ENCODE measurements around the gene SENP3. TPM values are rescaled to one million over a fixed set of nuclear protein-coding genes. Genes with fewer than 3 reads are reported as not detected.

The SENP3 gene
- total RNA-seq, 1 experiment from 2014 or later = 113 TPM

GRCh38 chr17:7606280-7606679, 44.6 kb downstream of the SENP3 start:
- intact Hi-C loops (cut with micrococcal nuclease; ENCODE audit: unreplicated experiment) = no loop called here
- ChIA-PET CTCF (no interaction called here), POLR2A (ENCODE audit: low non-redundant PET) (no interaction called here)
- Histone ChIP-seq H3K27ac (ENCODE audit: low read depth, low read length, poor library complexity, severe bottlenecking) (no peak overlapping the region), H3K4me1 (ENCODE audit: insufficient read depth, low read length, poor library complexity, severe bottlenecking) (no peaks in the 10 kb centered on the region), H3K9me3 (ENCODE audit: low read depth, low read length, poor library complexity, severe bottlenecking) (no peaks in the 10 kb centered on the region), H3K4me3 (ENCODE audit: low read depth, low read length, poor library complexity, severe bottlenecking) (no peak overlapping the region), H3K36me3 (ENCODE audit: insufficient read depth, low read length, poor library complexity, severe bottlenecking) (peaks cover 59% of the 10 kb centered on the region), H3K27me3 (replicated peaks; ENCODE audit: insufficient read depth, low read depth, low read length, poor library complexity) (no peaks in the 10 kb centered on the region)
- BruUV-seq (replicated peaks) = no TSS peak
- no peak for DNase-seq (ENCODE audit: low spot score)
- TF ChIP-seq EZH2 (IDR thresholded peaks at IDR 0.05; ENCODE audit: borderline replicate concordance, low read depth, low read length, poor library complexity, severe bottlenecking) (no peak), CTCF (conservative IDR thresholded peaks at IDR 0.05; ENCODE audit: low read depth, low read length) (no peak)

GRCh38 chr17:7610641-7611040, 48.9 kb downstream of the SENP3 start:
- Histone ChIP-seq H3K4me3 (ENCODE audit: low read depth, low read length, poor library complexity, severe bottlenecking) (no peak overlapping the region), H3K27ac (ENCODE audit: low read depth, low read length, poor library complexity, severe bottlenecking) (no peak overlapping the region), H3K27me3 (replicated peaks; ENCODE audit: insufficient read depth, low read depth, low read length, poor library complexity) (no peaks in the 10 kb centered on the region), H3K9me3 (ENCODE audit: low read depth, low read length, poor library complexity, severe bottlenecking) (no peaks in the 10 kb centered on the region), H3K36me3 (ENCODE audit: insufficient read depth, low read length, poor library complexity, severe bottlenecking) (peaks cover 19% of the 10 kb centered on the region), H3K4me1 (ENCODE audit: insufficient read depth, low read length, poor library complexity, severe bottlenecking) (peaks cover 20% of the 10 kb centered on the region)
- no peak for TF ChIP-seq EZH2 (IDR thresholded peaks at IDR 0.05; ENCODE audit: borderline replicate concordance, low read depth, low read length, poor library complexity, severe bottlenecking)
- no peak for TF ChIP-seq CTCF (conservative IDR thresholded peaks at IDR 0.05; ENCODE audit: low read depth, low read length)
- CTCF ChIA-PET = no interaction called here
- intact Hi-C loops (cut with micrococcal nuclease; ENCODE audit: unreplicated experiment) = no loop called here
- DNase-seq (ENCODE audit: low spot score) = no peak
- no TSS peak for BruUV-seq (replicated peaks)
- POLR2A ChIA-PET (ENCODE audit: low non-redundant PET) = no interaction called here

- intact Hi-C loops (cut with micrococcal nuclease; ENCODE audit: unreplicated experiment) = no loop called here
- BruUV-seq (replicated peaks) = no TSS peak
- H3K4me3 ChIP-seq (ENCODE audit: low read depth, low read length, poor library complexity, severe bottlenecking) = peak overlapping the region; percentile 92
These were observed 50.0 kb downstream of the SENP3 start for GRCh38 chr17:7611635-7612293.

More at GRCh38 chr17:7611635-7612293, 50.0 kb downstream of the SENP3 start:
- no peaks in the 10 kb centered on the region for H3K9me3 ChIP-seq (ENCODE audit: low read depth, low read length, poor library complexity, severe bottlenecking)
- no peak for DNase-seq (ENCODE audit: low spot score)
- H3K4me1 ChIP-seq (ENCODE audit: insufficient read depth, low read length, poor library complexity, severe bottlenecking) = peaks cover 20% of the 10 kb centered on the region
- TF ChIP-seq CTCF (conservative IDR thresholded peaks at IDR 0.05; ENCODE audit: low read depth, low read length) (no peak), EZH2 (IDR thresholded peaks at IDR 0.05; ENCODE audit: borderline replicate concordance, low read depth, low read length, poor library complexity, severe bottlenecking) (no peak)
- peak overlapping the region; percentile 55 for H3K27ac ChIP-seq (ENCODE audit: low read depth, low read length, poor library complexity, severe bottlenecking)
- H3K36me3 ChIP-seq (ENCODE audit: insufficient read depth, low read length, poor library complexity, severe bottlenecking) = peaks cover 11% of the 10 kb centered on the region
- POLR2A ChIA-PET (ENCODE audit: low non-redundant PET) = no interaction called here
- CTCF ChIA-PET = interaction anchor here (1.3 kb wide), 1 partner anchor 76 kb away, joined by 3 read pairs; the partner anchor contains the start of gene WRAP53
- no peaks in the 10 kb centered on the region for H3K27me3 ChIP-seq (replicated peaks; ENCODE audit: insufficient read depth, low read depth, low read length, poor library complexity)
